ENCODE measurements around the gene TMEM95.

DNA sequence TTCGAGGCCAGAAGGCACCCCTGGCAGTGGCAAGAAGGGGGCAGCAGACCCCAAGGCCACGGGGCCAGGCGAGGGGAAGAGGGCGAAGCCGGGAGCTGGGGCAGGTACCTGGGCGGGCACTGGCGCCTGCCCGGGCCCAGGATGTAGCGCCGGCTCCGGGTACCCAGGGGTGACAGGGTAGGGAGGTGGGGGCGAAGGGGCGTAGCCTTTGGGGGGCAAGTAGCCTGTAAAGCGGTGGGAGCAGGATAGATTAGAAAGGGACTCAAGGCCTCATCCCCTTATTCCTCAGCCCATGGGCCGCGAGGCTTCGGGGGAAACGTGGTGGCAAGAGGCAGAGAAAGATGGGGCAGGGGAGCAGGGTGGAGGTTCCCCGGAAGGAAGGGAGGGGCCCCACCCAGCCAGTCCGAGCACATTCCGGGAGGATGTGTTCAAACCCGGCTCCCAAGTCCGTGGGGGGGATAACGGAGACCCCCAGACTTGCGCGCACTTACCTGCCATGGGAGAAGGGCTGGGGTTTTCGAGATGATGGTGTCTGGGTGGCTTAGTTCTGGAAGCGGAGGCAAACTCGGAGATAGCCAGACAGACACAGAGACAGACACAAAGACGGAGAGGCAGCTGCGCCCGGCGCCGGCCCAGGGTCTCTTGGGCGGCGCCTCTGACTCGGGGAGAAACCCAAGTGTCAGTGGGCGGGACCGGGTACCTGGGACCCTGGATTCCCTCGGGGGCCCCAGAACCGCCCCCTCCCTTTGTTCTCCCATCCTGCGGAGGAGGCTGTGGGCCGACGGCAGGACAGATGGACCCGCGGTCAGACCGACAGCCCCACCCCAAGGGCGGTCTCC lies 38.9 kb downstream of the TMEM95 start:
- TF ChIP-seq POLR2A (IDR thresholded peaks at IDR 0.05; ENCODE audit: low read depth, low read length) (no peak), TAF1 (IDR thresholded peaks at IDR 0.05; ENCODE audit: low read depth, low read length) (no peak), POLR2AphosphoS5 (IDR thresholded peaks at IDR 0.05; ENCODE audit: low read depth, low read length) (no peak), PAX5 (IDR thresholded peaks at IDR 0.05; ENCODE audit: insufficient read depth, low read length, severe bottlenecking) (no peak), SPI1 (IDR thresholded peaks at IDR 0.05; ENCODE audit: low read depth, low read length) (no peak), POU2F2 (IDR thresholded peaks at IDR 0.05; ENCODE audit: low read depth, low read length) (no peak)

All from GM12891 (cell line).